ENCODE data around the gene MCAT.

MCAT gene, protein sequence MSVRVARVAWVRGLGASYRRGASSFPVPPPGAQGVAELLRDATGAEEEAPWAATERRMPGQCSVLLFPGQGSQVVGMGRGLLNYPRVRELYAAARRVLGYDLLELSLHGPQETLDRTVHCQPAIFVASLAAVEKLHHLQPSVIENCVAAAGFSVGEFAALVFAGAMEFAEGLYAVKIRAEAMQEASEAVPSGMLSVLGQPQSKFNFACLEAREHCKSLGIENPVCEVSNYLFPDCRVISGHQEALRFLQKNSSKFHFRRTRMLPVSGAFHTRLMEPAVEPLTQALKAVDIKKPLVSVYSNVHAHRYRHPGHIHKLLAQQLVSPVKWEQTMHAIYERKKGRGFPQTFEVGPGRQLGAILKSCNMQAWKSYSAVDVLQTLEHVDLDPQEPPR

DNA sequence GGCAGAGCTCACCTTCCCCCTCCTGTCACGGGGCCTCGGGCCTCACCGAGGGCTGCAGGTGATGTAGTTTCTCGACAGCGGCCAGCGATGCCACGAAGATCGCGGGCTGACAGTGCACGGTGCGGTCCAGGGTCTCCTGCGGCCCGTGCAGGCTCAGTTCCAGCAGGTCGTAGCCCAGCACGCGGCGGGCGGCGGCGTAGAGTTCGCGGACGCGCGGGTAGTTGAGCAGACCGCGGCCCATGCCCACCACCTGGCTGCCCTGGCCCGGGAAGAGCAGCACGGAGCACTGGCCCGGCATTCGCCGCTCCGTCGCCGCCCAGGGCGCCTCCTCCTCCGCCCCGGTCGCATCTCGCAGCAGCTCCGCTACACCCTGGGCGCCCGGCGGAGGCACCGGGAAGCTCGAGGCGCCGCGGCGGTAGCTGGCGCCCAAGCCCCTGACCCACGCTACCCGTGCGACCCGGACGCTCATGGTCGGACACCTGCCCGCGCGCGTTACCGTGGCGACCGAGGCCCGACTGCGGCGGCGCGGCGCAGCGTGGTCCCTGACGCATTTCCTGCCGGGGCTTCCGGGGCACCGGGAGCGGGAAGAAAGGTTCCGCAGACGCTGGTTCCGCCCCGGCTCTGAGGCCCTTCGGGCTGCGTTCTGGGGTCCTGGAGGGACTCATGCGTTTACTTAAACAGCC is at the start of gene MCAT:
Gene MCAT, minus strand, starts transcription at position 519 of the 683 bp plus-strand sequence. Its CDS starts 50 bp downstream, at position 469.
- DNase-seq: peak; percentile 78

DNA sequence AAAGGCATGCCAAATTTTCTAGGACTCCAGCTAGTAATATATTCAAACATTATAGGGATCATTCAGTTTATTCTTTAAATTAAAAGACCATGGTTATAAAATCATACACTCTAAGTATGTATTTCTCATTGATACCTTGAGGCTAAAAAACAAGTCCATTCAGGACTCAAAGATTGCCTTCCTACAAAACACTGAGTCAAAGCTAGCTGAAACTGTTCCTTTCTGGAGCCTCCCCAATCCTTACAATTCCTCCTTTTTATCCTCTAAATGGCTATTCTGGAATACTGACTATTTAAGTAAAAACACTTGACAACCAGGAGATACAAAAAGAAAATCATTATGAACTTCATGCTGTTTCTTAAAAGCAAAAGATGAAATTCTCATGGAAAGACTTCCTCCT is 48.6 kb upstream of the MCAT start:
- DNase-seq: no peak

DNA sequence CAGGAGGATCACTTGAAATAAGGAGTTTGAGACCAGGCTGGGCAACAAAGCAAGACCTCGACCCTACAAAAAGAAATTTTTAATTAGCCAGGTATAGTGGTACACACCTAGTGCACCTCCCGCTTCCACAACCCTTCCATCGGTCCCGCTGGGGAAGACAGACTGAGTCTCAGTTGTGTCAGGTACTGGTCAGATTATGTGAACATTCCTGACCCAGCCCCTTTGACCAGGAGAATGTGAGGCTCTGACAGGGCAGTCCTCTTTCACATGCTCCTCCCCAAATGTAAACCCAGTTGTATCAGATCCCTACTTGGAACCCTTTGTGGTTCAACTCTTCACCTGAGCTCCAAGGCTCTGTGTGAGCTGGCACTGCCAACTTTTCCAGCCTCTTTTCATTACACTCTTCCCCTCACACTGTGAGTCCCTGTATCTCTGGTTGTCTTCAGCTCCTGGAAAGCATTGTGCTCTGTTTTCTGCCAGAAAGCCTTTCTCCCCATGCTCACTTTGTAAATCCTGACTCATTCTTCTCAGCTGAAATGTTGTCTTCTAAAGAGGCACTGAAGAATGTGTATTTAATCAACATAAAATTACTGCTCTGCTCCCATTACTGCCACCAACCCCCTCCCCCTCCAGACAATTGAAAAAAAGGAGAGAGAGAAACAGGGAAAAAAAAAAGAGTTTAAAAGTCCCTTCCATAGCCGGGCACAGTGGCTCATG is 45.8 kb upstream of the MCAT start:
- no peak for DNase-seq

DNA sequence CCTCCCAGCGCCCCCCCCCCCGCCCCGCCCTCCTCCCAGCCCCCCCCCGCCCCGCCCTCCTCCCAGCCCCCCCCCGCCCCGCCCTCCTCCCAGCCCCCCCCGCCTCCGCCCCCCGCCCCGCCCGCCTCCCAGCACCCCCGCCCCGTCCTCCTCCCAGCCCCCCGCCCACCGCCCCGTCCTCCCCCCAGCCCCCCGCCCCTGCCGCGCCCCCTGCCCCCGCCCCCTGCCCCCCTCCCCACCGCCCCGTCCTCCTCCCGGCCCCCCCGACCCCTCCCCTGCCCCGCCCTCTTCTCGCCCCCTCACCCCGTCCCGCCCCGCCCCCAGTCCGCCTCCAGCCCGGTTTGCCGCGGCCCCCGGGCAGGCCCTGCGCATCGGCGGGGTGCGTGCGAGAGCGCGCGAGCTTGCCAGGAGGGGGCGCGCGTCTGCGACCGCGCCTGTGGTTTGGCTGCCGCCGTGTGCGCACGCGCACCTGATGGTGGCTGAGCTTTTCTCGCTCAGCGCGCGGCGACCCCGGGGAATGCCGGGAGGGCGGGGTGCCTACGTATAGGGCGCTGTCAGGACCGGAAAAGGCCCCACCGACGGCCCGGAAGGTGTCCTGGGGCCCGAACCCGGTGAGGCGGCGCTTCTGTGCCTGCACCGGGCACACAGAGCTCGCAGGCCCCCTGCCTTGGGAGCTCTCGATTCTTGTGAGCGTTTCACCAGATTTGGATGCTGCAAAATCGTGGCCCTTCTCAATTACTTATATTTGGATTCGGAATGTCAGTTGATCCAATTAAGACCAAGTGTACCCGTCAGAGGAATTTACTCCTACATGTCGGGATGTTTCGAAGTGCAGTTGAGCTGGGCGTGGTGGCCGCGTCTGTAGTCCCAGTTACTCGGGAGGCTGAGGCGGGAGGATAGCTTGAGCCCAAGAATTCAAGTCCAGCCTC is 44.2 kb upstream of the MCAT start:
- DNase-seq: peak; percentile 91

DNA sequence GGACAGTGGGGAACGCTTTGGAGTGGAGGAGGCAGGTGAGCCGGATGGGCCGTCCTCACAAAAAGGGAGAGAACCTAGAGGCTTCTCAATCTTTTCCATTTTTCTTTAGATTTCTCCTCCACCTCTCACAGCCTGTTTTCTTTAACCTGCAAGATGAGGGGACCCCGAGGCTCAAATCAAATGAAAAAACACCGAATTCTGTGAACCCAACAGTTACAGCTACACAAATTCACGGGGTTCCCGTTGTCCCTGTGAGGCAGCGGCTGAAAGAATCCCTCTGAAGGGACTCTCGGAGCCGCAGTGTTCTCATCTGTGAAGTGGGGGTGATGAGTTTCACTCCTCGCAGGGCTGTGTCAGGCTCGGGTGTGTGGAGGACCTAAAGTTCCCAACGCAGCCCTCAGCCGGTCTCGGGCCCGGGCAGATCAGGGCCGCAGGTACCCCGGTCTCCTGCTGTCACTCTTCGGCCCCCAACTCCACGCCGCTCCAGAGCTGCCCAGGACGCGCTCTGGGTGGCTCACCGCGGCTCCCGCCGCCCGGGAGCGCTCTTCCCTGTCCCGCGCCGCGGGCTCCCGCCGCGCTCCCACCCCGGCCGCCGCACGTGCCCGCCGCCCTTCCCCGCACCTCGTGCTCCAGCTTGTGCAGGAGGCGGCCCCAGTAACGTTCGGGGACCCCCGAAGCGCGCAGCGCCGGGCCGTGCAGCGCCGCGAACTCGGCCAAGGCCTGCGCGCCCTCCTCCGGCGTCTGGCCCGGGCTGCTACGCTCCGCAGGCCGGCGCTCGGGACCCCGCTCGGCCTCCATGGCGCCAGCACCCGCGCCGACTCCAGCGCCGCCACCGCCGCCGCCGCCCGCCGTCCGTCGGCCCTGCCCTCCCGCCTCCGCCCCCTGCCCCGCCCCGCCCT is 43.3 kb upstream of the MCAT start, which contains the start of gene TTLL12:
Gene TTLL12, minus strand, starts transcription at position 863 of the 899 bp plus-strand sequence. Its CDS starts 65 bp downstream, at position 798.
- DNase-seq: peak; percentile 45

DNA sequence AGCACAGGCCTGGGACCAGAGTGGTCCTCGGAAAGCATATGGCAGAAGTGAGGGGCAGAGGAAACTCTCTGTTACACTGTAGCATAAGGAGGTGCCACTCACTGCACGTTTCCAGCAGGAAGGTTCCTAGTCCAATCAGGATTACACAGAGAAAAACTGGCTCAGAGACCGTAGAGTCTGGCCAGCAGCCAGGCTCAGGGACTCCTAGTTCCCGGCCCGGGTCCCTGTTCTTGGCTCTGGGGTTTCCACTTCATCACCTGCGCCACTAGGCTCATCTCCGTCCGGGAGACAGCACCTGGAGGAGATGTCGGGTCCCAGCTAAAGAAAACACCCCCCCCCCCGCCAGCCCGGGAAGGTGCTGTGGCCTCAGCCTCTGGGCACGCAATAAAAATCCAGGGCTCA is 42.7 kb upstream of the MCAT start:
- peak; percentile 38 for DNase-seq

DNA sequence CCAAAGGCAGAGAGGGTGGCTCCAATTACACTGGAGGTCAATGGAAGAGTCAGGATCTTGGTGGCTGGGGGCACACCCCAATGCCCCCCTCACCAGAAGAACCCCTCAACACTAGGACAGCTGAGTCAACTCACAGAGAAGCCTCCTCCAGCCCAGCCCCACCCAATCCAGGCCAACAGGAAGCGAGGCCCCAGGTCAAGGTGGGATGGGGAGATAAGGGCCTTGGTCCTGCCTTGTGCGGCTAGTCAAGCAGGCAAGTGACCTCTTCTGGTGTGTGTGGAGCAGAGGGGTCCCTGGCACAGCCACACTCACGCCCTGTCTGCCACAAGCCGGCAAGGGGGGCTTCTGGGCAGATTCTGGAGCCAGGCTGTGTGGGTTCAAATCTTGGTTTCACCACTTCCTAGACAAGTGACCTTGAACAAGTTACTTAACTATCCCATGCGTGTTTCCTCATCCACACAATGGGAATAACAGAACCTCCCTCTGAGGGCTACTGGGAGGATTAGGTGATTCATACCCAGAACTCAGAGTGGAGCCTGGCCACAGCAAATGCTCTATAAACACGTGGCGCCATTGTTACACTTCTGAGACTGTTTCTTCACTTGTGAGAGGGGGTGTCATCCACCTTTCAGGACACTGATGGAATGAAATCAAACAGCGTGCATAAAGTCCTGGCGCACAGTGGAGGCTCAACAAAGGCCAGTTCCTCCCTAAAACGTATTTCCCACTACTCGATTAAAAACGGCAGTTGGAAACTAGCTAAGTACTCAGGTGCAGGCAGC is 40.5 kb upstream of the MCAT start:
- DNase-seq: no peak

DNA sequence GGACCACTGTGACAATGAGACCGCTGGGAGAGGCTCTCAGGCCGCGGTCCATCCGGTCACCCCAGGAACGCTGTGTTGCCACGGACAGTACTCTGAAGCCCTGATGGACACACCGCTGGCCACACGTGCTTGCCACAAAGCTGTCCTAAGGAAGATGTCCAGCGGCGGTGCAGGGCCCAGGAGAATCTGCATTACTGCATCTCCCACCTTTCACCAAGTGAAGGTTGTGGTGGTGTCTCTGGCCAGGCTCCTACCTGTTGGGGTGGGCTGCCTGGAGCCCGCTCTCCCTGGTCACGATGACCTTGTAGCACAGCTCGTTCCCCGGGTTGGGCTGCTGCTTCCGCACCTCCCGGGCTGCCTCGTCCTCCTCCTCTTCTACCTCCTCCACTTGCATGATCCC is 39.5 kb upstream of the MCAT start:
- no peak for DNase-seq

DNA sequence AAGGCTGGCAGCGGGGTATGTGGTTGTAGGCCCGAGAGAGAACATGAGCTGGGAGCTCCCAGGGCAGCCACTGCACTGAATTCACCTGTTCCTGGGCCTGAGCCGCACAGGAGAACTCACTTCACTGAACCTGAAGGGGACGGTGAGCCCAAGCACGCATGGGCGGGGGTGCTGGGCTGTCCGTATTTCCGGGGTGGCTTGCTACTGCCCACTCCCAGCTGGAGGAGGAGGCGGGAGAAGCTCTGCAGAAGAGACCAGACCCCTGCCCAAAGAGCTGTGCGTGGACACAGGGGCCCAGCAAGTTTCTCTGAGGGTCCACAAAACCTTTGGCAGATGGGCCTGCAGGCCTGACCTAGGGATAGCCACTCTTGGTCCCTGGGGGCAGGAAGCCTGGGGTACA is 38.9 kb upstream of the MCAT start:
- DNase-seq: no peak

DNA sequence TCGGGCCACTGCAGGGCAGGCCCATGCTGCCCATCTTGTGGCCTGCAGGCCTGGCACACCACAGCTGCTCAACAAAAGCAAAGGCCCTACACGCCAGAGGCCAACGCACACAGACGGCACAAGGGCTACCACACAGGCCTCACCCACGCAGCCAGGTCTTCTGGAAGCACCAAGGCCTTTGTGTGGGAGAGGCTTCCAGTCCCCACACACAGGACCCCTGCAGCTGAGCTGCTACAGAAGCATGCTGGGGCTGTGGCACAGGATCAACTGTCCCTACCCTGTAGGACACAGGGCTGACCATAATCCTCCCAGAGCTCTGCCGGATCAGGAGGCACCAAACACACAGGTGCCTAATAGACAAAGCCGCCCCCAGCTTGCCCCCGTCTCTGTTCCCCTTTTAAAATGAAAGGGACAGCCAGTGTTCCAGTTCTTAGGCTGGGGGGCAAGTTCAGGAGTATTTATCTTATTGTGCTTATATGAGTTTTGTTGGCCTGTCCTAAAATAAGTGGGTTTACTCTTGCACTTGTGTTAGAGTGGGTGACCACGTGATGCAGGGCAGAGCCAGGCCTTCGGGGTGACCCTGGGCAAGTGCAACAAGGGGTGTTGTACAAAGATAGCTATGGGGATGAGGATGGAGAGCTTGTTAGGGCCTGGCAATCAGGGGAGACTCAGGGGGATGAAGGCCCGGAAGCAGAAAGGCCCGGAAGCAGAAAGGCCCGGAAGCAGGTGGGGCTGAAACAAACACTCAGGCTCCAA is 38.3 kb upstream of the MCAT start:
- no peak for DNase-seq

DNA sequence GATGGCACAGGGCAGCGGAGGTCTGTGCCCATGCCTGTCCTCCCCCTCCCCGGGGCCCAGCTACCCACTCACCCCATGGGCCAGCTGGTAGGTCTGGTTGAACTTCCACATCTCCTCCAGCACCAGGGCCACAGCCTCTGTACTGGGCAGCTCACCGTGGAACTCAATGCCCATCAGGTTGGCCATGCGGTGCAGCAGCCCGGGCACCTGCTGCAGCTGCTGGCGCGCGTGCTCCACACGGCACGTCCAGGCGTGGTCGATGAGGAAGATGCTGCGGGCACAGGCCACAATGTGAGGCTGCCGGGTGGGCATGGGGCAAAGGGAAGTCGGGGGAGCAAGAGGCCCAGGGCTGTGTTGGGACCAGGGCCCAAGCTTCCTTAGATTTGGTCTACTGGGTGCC is 37.5 kb upstream of the MCAT start:
- no peak for DNase-seq

DNA sequence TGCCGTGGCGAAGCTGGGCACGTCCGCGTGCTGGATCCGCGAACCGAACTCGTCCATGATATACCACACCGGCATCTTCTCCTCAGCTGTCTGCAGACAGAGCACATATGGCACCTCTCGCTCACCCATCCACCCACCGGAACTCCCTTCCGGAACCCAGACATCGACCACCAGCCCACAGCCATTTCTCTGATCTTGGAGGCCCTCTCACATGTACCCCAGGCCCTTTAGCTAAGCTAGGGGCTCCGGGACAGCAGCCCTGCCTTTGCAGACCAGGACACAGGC is 36.7 kb upstream of the MCAT start:
- DNase-seq: no peak

DNA sequence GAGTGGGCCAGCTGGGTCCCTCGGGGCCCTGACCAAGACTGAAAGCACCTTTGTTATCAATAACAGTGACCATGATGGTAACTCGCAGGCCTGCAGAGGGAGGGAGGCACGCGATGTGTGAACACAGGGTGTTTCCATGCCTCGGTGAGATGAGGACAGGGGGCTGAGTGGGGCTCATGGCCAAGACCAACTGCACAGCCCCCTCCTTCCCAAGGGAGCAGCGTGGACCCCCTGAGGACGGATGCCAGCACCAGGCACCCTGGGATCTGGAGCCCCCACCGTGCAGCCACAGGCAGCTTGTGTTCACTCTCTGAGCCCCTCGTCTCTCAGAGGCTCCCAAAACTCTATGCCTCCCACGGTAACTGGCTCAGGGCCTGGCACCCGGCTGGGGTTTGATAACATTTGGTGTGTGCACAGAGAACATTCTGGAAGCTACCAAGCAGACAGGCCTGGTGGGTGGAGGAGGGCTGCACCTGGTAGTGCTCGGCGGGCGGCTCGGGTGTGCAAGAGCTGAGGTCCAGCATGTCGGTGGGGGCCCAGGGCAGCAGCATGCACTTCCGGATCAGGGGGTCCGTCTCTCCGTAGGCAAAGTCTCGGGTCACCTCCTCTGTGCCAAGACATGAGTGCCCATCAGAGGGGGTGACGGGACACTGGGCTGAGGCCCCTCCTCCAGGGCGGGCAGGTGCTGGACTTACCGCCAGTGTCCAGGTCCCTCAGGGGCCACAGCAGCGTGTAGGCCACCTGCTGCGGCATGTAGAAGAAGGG is 36.1 kb upstream of the MCAT start:
- no peak for DNase-seq

DNA sequence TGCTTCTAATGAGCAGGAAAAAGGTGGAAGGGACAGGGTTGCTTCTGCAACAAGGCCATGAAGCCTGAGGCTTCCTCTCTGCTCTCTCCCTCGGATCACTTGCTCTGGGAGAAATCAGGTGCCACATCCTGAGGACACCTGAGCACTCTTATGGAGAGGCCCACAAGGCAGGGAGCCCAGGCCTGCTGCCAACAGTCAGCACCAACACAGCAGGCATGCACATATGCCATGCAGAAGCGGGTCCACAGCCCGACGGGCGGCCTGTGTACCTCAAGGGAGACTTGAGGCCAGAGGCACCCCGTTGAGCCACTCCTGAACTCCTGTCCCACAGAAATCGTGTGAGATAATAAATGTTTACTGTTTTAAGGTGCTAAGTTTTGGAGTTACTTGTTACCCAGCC is 34.3 kb upstream of the MCAT start:
- DNase-seq: peak; percentile 43

DNA sequence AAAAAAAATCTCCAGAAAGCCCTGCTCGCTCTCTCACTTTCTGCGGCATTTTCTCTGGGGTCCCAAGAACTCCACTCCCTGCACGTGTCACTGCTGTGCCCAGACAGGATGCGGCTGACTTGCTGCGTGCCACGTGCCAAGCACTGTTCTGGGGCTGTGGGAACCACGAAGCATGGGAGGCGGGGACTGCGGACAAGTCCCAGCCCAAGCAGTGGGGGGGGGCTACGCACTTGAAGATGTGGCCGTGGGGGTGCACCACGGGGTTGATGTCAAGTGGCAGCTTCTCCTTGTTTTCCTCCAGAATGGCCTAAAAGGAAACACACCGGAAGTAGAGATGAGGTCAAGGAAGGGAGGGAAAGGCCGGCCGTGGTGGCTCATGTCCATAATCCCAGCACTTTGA is 32.9 kb upstream of the MCAT start:
- DNase-seq: no peak

DNA sequence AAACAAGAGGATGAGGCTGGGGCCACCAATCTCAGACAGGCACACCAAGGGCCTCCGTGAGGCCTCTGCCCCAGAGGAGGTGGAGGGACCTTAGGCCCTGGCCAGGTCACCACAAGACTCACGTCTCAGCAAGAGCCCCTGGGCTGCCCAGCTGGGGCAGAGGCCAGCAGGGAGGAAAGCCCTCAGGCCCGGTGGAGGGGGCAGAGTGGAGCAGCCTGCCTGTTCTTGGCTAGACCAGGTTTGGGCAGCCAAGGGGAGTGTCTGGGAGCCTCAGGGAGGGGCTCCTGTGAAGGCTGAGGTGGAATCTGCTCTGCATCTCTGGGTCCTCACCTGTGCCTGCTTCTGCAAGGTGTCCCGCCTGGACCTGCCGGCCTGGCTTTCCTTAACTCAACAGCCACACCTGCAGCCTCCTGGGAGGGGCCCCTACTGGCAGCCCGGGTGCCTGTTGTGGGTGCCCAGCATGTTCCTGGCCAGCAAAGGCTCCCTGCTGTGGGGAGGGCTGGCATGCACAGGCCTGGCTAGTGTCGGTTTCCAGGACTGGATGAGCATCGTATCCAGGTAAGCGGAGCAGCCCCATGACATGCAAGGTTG is 31.8 kb upstream of the MCAT start:
- DNase-seq: peak; percentile 70

DNA sequence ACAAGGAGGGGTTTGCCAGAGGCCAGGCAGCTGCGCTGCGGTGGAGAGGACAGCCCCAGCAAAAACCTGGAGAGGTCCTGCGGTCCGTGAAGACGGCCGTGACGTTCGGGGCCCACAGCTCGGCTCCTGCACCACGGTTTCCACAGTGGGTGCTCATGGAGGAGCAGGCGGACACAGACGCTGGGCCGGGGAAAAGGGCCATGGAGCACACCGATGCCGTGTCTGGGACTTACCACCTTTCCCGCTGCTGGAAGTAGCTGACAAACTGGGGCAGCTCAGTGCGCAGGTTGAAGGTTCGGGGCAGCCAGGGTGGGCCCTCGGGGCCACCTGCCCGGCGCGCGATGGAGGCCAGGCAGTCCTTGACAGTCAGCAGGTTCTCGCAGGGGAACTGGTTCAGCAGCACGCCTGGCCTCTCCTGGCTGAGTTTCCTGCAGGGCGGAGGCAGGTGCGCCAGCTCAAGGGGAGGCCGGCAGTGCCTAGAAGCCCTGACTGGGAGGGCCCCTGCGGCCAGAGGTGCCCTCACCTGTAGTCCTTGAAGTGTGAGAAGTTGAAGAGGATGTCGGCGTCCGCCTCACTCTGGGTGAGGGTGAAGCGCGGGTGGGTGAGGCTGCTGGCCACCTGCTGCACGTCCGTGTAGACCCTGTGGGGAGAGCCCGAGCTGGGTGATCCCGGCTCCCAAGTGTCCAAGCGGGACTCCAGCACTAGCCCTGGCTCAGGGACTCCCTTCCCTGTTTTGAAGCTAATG is 30.9 kb upstream of the MCAT start:
- no peak for DNase-seq

DNA sequence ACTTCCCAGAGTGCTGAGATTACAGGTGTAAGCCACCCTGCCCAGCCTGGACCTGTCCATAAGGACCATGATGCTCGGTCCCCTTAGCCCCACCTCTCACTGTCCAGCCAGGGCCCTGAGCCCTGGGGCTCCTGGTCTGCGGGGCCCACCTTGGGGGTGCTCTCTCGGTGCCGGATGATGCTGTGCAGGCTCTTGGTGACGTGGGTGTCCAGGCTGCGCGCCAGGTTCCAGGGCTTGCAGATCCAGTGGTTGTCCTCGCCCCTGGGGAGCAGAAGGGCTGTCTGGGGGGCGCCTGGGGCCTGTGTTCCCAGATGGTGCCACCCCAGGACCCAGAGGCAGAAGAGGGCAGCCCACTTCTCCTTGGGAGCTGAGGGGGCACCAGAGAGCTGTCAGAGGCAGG is 30.4 kb upstream of the MCAT start:
- DNase-seq: no peak
